Measurements from ENCODE around the gene DOHH.
"Not testable (repeated sequence)": the region's sequence is repeated elsewhere in the genome, so short reads cannot be mapped to it uniquely, and the experiment has no call there.

Gene DOHH

GRCh38 chr19:3533563-3534216 lies 33.2 kb upstream of the DOHH start:
- Histone ChIP-seq H3K9me3 (no peaks in the 10 kb centered on the region), H3K27me3 (no peaks in the 10 kb centered on the region), H3K4me1 (peaks cover 0 to 16% (median 0%) of the 10 kb centered on the region in 4 donors), H3K27ac (no peak overlapping the region), H3K36me3 (peaks cover 41 to 73% (median 57%) of the 10 kb centered on the region in 3 donors), H3K4me3 (no peak overlapping the region)
- no peak for DNase-seq
- TF ChIP-seq, protein P1, sequence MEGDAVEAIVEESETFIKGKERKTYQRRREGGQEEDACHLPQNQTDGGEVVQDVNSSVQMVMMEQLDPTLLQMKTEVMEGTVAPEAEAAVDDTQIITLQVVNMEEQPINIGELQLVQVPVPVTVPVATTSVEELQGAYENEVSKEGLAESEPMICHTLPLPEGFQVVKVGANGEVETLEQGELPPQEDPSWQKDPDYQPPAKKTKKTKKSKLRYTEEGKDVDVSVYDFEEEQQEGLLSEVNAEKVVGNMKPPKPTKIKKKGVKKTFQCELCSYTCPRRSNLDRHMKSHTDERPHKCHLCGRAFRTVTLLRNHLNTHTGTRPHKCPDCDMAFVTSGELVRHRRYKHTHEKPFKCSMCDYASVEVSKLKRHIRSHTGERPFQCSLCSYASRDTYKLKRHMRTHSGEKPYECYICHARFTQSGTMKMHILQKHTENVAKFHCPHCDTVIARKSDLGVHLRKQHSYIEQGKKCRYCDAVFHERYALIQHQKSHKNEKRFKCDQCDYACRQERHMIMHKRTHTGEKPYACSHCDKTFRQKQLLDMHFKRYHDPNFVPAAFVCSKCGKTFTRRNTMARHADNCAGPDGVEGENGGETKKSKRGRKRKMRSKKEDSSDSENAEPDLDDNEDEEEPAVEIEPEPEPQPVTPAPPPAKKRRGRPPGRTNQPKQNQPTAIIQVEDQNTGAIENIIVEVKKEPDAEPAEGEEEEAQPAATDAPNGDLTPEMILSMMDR (IDR thresholded peaks at IDR 0.05): no peak
- intact Hi-C loops (cut with DNase I; ENCODE audit: low total_unique reads): loop anchor here (10.0 kb wide), 1 partner anchor 431 kb away; no protein-coding TSS in a partner anchor

DNA sequence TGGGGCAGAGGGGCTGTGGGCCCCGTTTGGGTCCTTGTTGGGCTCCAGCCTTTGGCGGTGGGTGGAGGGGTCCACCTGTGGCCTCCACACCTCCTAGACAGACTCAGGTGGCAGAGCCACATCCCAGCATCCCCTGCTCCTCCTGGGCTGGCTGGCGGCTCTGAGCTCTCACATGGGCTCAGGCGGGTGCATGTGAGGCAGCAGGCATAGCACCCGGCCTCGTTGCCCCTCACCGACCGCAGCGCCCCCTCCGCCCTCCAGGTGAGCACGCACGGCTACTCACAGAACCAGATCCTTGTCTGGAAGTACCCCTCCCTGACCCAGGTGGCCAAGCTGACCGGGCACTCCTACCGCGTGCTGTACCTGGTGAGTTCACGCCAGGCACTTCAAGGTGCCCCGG lies 32.6 kb upstream of the DOHH start:
- intact Hi-C loops (cut with DNase I; ENCODE audit: low total_unique reads): loop anchor here (10.0 kb wide), 1 partner anchor 432 kb away; no protein-coding TSS in a partner anchor
- DNase-seq: no peak
- Histone ChIP-seq H3K36me3 (peaks cover 45 to 71% (median 60%) of the 10 kb centered on the region in 3 donors), H3K4me3 (no peak overlapping the region), H3K27me3 (no peaks in the 10 kb centered on the region), H3K4me1 (peaks cover 0 to 16% (median 0%) of the 10 kb centered on the region in 4 donors), H3K27ac (no peak overlapping the region), H3K9me3 (no peaks in the 10 kb centered on the region)
- TF ChIP-seq, protein P1 (IDR thresholded peaks at IDR 0.05): no peak

DNA sequence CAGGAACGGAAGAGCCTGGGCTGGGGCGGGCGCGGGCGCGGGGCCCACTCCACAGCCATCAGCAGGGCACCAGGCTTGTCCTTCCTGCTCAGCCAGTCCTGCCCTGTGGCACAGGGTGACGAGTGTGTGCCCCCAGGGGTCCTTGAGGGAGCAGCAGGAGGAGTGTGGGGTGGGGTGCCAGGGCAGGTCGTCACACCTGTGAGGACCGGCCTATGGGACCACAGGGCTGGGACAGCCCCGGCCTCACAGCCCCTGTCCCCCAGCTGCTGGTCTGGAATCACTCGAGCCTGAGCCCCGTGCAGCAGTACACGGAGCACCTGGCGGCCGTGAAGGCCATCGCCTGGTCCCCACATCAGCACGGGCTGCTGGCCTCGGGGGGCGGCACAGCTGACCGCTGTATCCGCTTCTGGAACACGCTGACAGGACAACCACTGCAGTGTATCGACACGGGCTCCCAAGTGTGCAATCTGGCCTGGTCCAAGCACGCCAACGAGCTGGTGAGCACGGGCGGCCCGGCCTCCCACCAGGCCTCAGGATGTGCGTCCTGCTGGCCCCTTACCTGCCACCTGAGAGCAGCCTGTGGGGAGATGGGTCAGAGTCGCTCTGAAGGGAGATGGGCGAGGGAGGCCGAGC lies 31.8 kb upstream of the DOHH start:
- H3K36me3 ChIP-seq: peaks cover 53 to 75% (median 68%) of the 10 kb centered on the region in 3 donors
- peaks cover 0 to 13% (median 0%) of the 10 kb centered on the region in 4 donors for H3K4me1 ChIP-seq
- TF ChIP-seq, protein P1 (IDR thresholded peaks at IDR 0.05): no peak
- H3K9me3 ChIP-seq: no peaks in the 10 kb centered on the region
- H3K27ac ChIP-seq: no peak overlapping the region
- no peaks in the 10 kb centered on the region for H3K27me3 ChIP-seq
- DNase-seq: no peak
- no peak overlapping the region for H3K4me3 ChIP-seq
- intact Hi-C loops (cut with DNase I; ENCODE audit: low total_unique reads): loop anchor here (10.0 kb wide), 1 partner anchor 433 kb away; no protein-coding TSS in a partner anchor

GRCh38 chr19:3531716-3532115 lies 31.2 kb upstream of the DOHH start:
- H3K36me3 ChIP-seq: peaks cover 56 to 81% (median 73%) of the 10 kb centered on the region in 3 donors
- intact Hi-C loops (cut with DNase I; ENCODE audit: low total_unique reads): loop anchor here (10.0 kb wide), 1 partner anchor 433 kb away; no protein-coding TSS in a partner anchor
- no peak overlapping the region for H3K4me3 ChIP-seq
- no peak overlapping the region for H3K27ac ChIP-seq
- H3K27me3 ChIP-seq: no peaks in the 10 kb centered on the region
- H3K9me3 ChIP-seq: no peaks in the 10 kb centered on the region
- peaks cover 0 to 7% (median 0%) of the 10 kb centered on the region in 4 donors for H3K4me1 ChIP-seq
- TF ChIP-seq, protein P1 (IDR thresholded peaks at IDR 0.05): no peak
- no peak for DNase-seq

GRCh38 chr19:3530389-3530788 lies 29.9 kb upstream of the DOHH start:
- Histone ChIP-seq H3K27me3 (no peaks in the 10 kb centered on the region), H3K9me3 (no peaks in the 10 kb centered on the region), H3K4me1 (no peaks in the 10 kb centered on the region), H3K27ac (no peak overlapping the region), H3K36me3 (peaks cover 59 to 82% (median 77%) of the 10 kb centered on the region in 3 donors), H3K4me3 (no peak overlapping the region)
- TF ChIP-seq, protein P1 (IDR thresholded peaks at IDR 0.05): no peak
- DNase-seq: no peak
- intact Hi-C loops (cut with DNase I; ENCODE audit: low total_unique reads): loop anchor here (10.0 kb wide), 1 partner anchor 434 kb away; no protein-coding TSS in a partner anchor

DNA sequence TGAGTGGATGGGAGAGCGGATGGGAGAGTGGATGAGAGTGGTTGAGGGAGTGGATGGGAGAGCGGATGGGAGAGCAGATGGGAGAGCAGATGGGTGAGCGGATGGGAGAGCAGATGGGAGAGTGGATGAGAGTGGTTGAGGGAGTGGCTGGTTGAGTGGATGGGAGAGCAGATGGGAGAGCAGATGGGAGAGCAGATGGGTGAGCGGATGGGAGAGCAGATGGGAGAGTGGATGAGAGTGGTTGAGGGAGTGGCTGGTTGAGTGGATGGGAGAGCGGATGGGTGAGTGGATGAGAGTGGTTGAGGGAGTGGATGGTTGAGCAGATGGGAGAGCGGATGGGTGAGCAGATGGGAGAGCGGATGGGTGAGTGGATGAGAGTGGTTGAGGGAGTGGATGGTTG lies 28.8 kb upstream of the DOHH start:
- peaks cover 56 to 80% (median 76%) of the 10 kb centered on the region in 3 donors for H3K36me3 ChIP-seq
- H3K4me1 ChIP-seq; H3K27ac ChIP-seq; H3K27me3 ChIP-seq; DNase-seq; H3K4me3 ChIP-seq; H3K9me3 ChIP-seq; intact Hi-C loops (cut with DNase I; ENCODE audit: low total_unique reads): not testable (repeated sequence)

Data from tibial artery (tissue), 4 donors.